ENCODE results near the gene PSTPIP1.

PSTPIP1 gene

GRCh38 chr15:77034695-77035489 is 40.0 kb downstream of the PSTPIP1 start:
- H3K27me3 ChIP-seq (ENCODE audit: insufficient read depth, low read length, poor library complexity, severe bottlenecking), result no peaks in the 10 kb centered on the region
- no peak overlapping the region for H2AFZ ChIP-seq (ENCODE audit: low read length)
- H3K9ac ChIP-seq (ENCODE audit: low read depth, low read length, poor library complexity, severe bottlenecking), result no peak overlapping the region
- no peaks in the 10 kb centered on the region for H3F3A ChIP-seq (ENCODE audit: low read depth)
- no peak for TF ChIP-seq EZH2phosphoT487 (IDR thresholded peaks at IDR 0.05; ENCODE audit: borderline replicate concordance)
- TF ChIP-seq CTCF (conservative IDR thresholded peaks at IDR 0.05; ENCODE audit: low read length), result peak; percentile 86
- H3K36me3 ChIP-seq (ENCODE audit: insufficient read depth, low read length), result peaks cover 3% of the 10 kb centered on the region; the same call in 1 of the 2 replicates
- no peaks in the 10 kb centered on the region for H3K9me3 ChIP-seq (ENCODE audit: insufficient read depth, low read depth, low read length)
- peaks cover 5% of the 10 kb centered on the region for H3K4me1 ChIP-seq (ENCODE audit: insufficient read depth, low read length, poor library complexity, severe bottlenecking)
- H4K20me1 ChIP-seq (ENCODE audit: insufficient read depth, low read length, poor library complexity, severe bottlenecking), result no peaks in the 10 kb centered on the region
- H3K9me2 ChIP-seq (replicated peaks; ENCODE audit: low read depth, low read length), result no peaks in the 10 kb centered on the region
- H3K79me2 ChIP-seq (ENCODE audit: insufficient read depth, low read length), result no peaks in the 10 kb centered on the region
- no peak overlapping the region for H3K4me3 ChIP-seq (ENCODE audit: low read length, poor library complexity, severe bottlenecking)
- no peak overlapping the region for H3K4me2 ChIP-seq (ENCODE audit: low read depth, low read length, poor library complexity, severe bottlenecking)

- Histone ChIP-seq H3K4me3 (ENCODE audit: low read length, poor library complexity, severe bottlenecking) (no peak overlapping the region), H2AFZ (ENCODE audit: low read length) (no peak overlapping the region), H3K9me3 (ENCODE audit: insufficient read depth, low read depth, low read length) (no peaks in the 10 kb centered on the region)
Observed at GRCh38 chr15:77035584-77035983, 40.7 kb downstream of the PSTPIP1 start.

GRCh38 chr15:77035999-77036471 is 41.1 kb downstream of the PSTPIP1 start:
- Histone ChIP-seq H3K36me3 (ENCODE audit: insufficient read depth, low read length) (peaks cover 3% of the 10 kb centered on the region; the same call in 1 of the 2 replicates), H4K20me1 (ENCODE audit: insufficient read depth, low read length, poor library complexity, severe bottlenecking) (no peaks in the 10 kb centered on the region), H2AFZ (ENCODE audit: low read length) (no peak overlapping the region), H3K9me2 (replicated peaks; ENCODE audit: low read depth, low read length) (no peaks in the 10 kb centered on the region), H3K4me3 (ENCODE audit: low read length, poor library complexity, severe bottlenecking) (no peak overlapping the region), H3K9me3 (ENCODE audit: insufficient read depth, low read depth, low read length) (no peaks in the 10 kb centered on the region), H3K27me3 (ENCODE audit: insufficient read depth, low read length, poor library complexity, severe bottlenecking) (no peaks in the 10 kb centered on the region), H3K4me2 (ENCODE audit: low read depth, low read length, poor library complexity, severe bottlenecking) (no peak overlapping the region), H3K9ac (ENCODE audit: low read depth, low read length, poor library complexity, severe bottlenecking) (no peak overlapping the region), H3K79me2 (ENCODE audit: insufficient read depth, low read length) (no peaks in the 10 kb centered on the region), H3K4me1 (ENCODE audit: insufficient read depth, low read length, poor library complexity, severe bottlenecking) (peaks cover 3% of the 10 kb centered on the region), H3F3A (ENCODE audit: low read depth) (peaks cover 7% of the 10 kb centered on the region)
- TF ChIP-seq CTCF (conservative IDR thresholded peaks at IDR 0.05; ENCODE audit: low read length) (no peak), EZH2phosphoT487 (IDR thresholded peaks at IDR 0.05; ENCODE audit: borderline replicate concordance) (no peak)

More at GRCh38 chr15:77035584-77035983, 40.7 kb downstream of the PSTPIP1 start:
- H3K79me2 ChIP-seq (ENCODE audit: insufficient read depth, low read length), result no peaks in the 10 kb centered on the region
- H3K4me1 ChIP-seq (ENCODE audit: insufficient read depth, low read length, poor library complexity, severe bottlenecking), result peaks cover 5% of the 10 kb centered on the region
- no peak for TF ChIP-seq EZH2phosphoT487 (IDR thresholded peaks at IDR 0.05; ENCODE audit: borderline replicate concordance)
- TF ChIP-seq CTCF (conservative IDR thresholded peaks at IDR 0.05; ENCODE audit: low read length), result no peak
- H3K36me3 ChIP-seq (ENCODE audit: insufficient read depth, low read length), result peaks cover 3% of the 10 kb centered on the region; the same call in 1 of the 2 replicates
- no peaks in the 10 kb centered on the region for H4K20me1 ChIP-seq (ENCODE audit: insufficient read depth, low read length, poor library complexity, severe bottlenecking)
- H3F3A ChIP-seq (ENCODE audit: low read depth), result peaks cover 2% of the 10 kb centered on the region
- H3K9ac ChIP-seq (ENCODE audit: low read depth, low read length, poor library complexity, severe bottlenecking), result no peak overlapping the region
- no peaks in the 10 kb centered on the region for H3K9me2 ChIP-seq (replicated peaks; ENCODE audit: low read depth, low read length)
- H3K4me2 ChIP-seq (ENCODE audit: low read depth, low read length, poor library complexity, severe bottlenecking), result no peak overlapping the region
- no peaks in the 10 kb centered on the region for H3K27me3 ChIP-seq (ENCODE audit: insufficient read depth, low read length, poor library complexity, severe bottlenecking)
